Motor neuron (in vitro differentiated cells): ENCODE measurements around the gene SECISBP2L. TPM values are rescaled to one million over a fixed set of nuclear protein-coding genes. Genes with fewer than 3 reads are reported as not detected.
"Not testable (repeated sequence)": the region's sequence is repeated elsewhere in the genome, so short reads cannot be mapped to it uniquely, and the experiment has no call there.

ENCODE experiments used
- ATAC-seq, 8 experiments: fragments of 200-7000 bp; cut with Tn5 transposase; replicated peaks in 6 of 8; 2 replicates each; pipeline ENCODE4 v1.8.0; 2021; ENCODE audit warnings: mild to moderate bottlenecking in 8 of 8, moderate library complexity in 8 of 8
- H3K27ac ChIP-seq, 2 donors: fragments of 250-450 bp; sonication (Bioruptor Pico); 2 replicates each; pipeline ENCODE4 v1.9.0; 2021; ENCODE audit warnings: antibody characterized with exemption in 2 of 2, mild to moderate bottlenecking in 2 of 2, moderate library complexity in 1 of 2
- H3K4me1 ChIP-seq, 2 donors: fragments of 250-450 bp; sonication (Bioruptor Pico); replicated peaks in 1 of 2; 2 replicates each; pipeline ENCODE4 v1.6.1; 2021; ENCODE audit warnings: antibody characterized with exemption in 2 of 2, mild to moderate bottlenecking in 2 of 2, moderate library complexity in 1 of 2
- H3K4me3 ChIP-seq, 5 donors: fragments of 250-450 bp; sonication (Bioruptor Pico); 2 replicates each; pipeline ENCODE4 v1.9.0; 2021; ENCODE audit warnings: antibody characterized with exemption in 5 of 5, mild to moderate bottlenecking in 5 of 5, moderate library complexity in 4 of 5
- WGBS, 10 experiments: fragments of 450-650 bp; shearing (Covaris generic); methylation state at CpG; one replicate each; pipeline ENCODE4 v1.0.0; 2022; 5-methylcytosine and 5-hydroxymethylcytosine counted together
- in situ Hi-C, 9 experiments: fragments of 400-800 bp; cut with MboI; loops; one replicate each; pipeline ENCODE4 v1.15.0; 2021; ENCODE audit warnings: low sequenced_read_pairs in 9 of 9, low pct_unique_long_range_greater_than_20kb in 2 of 9; ENCODE audit not compliant: unreplicated experiment in 9 of 9
- total RNA-seq, 8 experiments: library from RNA; unstranded; fragments of 300-600 nt; gene quantifications; 2 replicates each; pipeline versions ENCODE4 v1.2.3 to v1.2.4, GENCODE V29; 2022

SECISBP2L gene
- total RNA-seq, 8 experiments from 2014 or later, result 27.1 to 58.8 (median 35.3) TPM

- Histone ChIP-seq H3K4me3 (no peak overlapping the region), H3K27ac (no peak overlapping the region), H3K4me1 (no peaks in the 10 kb centered on the region)
- ATAC-seq, result peak in 2 of 8 experiments; percentile 22 to 24
- 45 to 100% (median 80%) methylated on average over 1 to 3 of the region's 4 CpGs; no CpG with 5 or more reads in 3 of the 10 experiments for WGBS, 10 experiments
- in situ Hi-C loops, result no loop called here
These were observed 64.3 kb downstream of the SECISBP2L start for GRCh38 chr15:48981941-48982340.

- Histone ChIP-seq H3K27ac (no peak overlapping the region), H3K4me1 (peaks cover 16 to 17% of the 10 kb centered on the region in 2 donors), H3K4me3 (no peak overlapping the region)
- 78 to 100% (median 93%) methylated on average over 1 to 2 of the region's 2 CpGs; no CpG with 5 or more reads in 3 of the 10 experiments for WGBS, 10 experiments
- in situ Hi-C loops, result no loop called here
- no peak for ATAC-seq
These were observed 67.6 kb downstream of the SECISBP2L start for GRCh38 chr15:48978638-48979037.

- in situ Hi-C loops, result no loop called here
- Histone ChIP-seq H3K27ac (peak overlapping the region; percentile 60 to 82), H3K4me1 (peaks cover 16 to 17% of the 10 kb centered on the region in 2 donors), H3K4me3 (peak overlapping the region in 4 of 5 donors; percentile 32 to 40 (median 34))
- ATAC-seq, result peak in 5 of 8 experiments; percentile 8 to 38 (median 16)
- 40 to 100% (median 68%) methylated on average over 1 to 12 of the region's 17 CpGs; no CpG with 5 or more reads in 1 of the 10 experiments for WGBS, 10 experiments
These were observed 69.7 kb downstream of the SECISBP2L start for GRCh38 chr15:48976444-48977088.

GRCh38 chr15:48975472-48976419 lies 70.5 kb downstream of the SECISBP2L start:
- in situ Hi-C loops, result no loop called here
- 0 to 23% (median 0%) methylated on average over 1 to 12 of the region's 53 CpGs; no CpG with 5 or more reads in 3 of the 10 experiments for WGBS, 10 experiments
- H3K27ac ChIP-seq, result peak overlapping the region; percentile 62 to 82

GRCh38 chr15:48974882-48975281 lies 71.4 kb downstream of the SECISBP2L start:
- ATAC-seq, result peak in 5 of 8 experiments; percentile 5 to 38 (median 31)
- Histone ChIP-seq H3K4me3 (peak overlapping the region in 1 of 5 donors; percentile 36), H3K27ac (no peak overlapping the region), H3K4me1 (peaks cover 16 to 17% of the 10 kb centered on the region in 2 donors)
- in situ Hi-C loops, result no loop called here
- WGBS, 10 experiments, result 0 to 100% (median 25%) methylated on average over 1 to 2 of the region's 2 CpGs

More at GRCh38 chr15:48975472-48976419, 70.5 kb downstream of the SECISBP2L start:
- H3K4me1 ChIP-seq, result peaks cover 16 to 17% of the 10 kb centered on the region in 2 donors
- peak; percentile 92 to 99 (median 96) for ATAC-seq
- peak overlapping the region; percentile 26 to 40 (median 33) for H3K4me3 ChIP-seq

- ATAC-seq, result no peak
- H3K4me1 ChIP-seq, result peaks cover 16 to 17% of the 10 kb centered on the region in 2 donors
- in situ Hi-C loops, result no loop called here
- 90 to 100% (median 93%) methylated on average over 1 to 24 of the region's 35 CpGs; no CpG with 5 or more reads in 1 of the 10 experiments for WGBS, 10 experiments
- no peak overlapping the region for H3K4me3 ChIP-seq
- no peak overlapping the region for H3K27ac ChIP-seq
These were observed 73.3 kb downstream of the SECISBP2L start for GRCh38 chr15:48972750-48973503.

- not testable (repeated sequence) for ATAC-seq
- WGBS, 10 experiments, result 0 to 100% (median 71%) methylated on average over 1 of the region's 1 CpG; no CpG with 5 or more reads in 3 of the 10 experiments
These were observed 75.3 kb downstream of the SECISBP2L start for GRCh38 chr15:48970926-48971325.

GRCh38 chr15:48968066-48968465 lies 78.2 kb downstream of the SECISBP2L start:
- no peak for ATAC-seq
- H3K27ac ChIP-seq, result no peak overlapping the region
- peaks cover 10 to 11% of the 10 kb centered on the region in 2 donors for H3K4me1 ChIP-seq
- 68 to 100% (median 83%) methylated on average over 1 to 4 of the region's 4 CpGs; no CpG with 5 or more reads in 4 of the 10 experiments for WGBS, 10 experiments
- in situ Hi-C loops, result loop anchor here in 1 of 9 experiments (10.0 kb wide), 1 partner anchor 103 kb away; no protein-coding TSS in a partner anchor
- no peak overlapping the region for H3K4me3 ChIP-seq

More at GRCh38 chr15:48970926-48971325, 75.3 kb downstream of the SECISBP2L start:
- in situ Hi-C loops, H3K27ac ChIP-seq, H3K4me3 ChIP-seq, H3K4me1 ChIP-seq: not testable (repeated sequence)

GRCh38 chr15:48967336-48967735 lies 78.9 kb downstream of the SECISBP2L start:
- H3K27ac ChIP-seq, result no peak overlapping the region
- ATAC-seq, result no peak
- no peak overlapping the region for H3K4me3 ChIP-seq
- H3K4me1 ChIP-seq, result peaks cover 10 to 12% of the 10 kb centered on the region in 2 donors
- in situ Hi-C loops, result loop anchor here in 1 of 9 experiments (10.0 kb wide), 1 partner anchor 103 kb away; no protein-coding TSS in a partner anchor

- no peak for ATAC-seq
- in situ Hi-C loops, result loop anchor here in 1 of 9 experiments (10.0 kb wide), 1 partner anchor 102 kb away; no protein-coding TSS in a partner anchor
- peaks cover 10 to 16% of the 10 kb centered on the region in 2 donors for H3K4me1 ChIP-seq
- H3K27ac ChIP-seq, result no peak overlapping the region
- no peak overlapping the region for H3K4me3 ChIP-seq
- 20 to 100% (median 41%) methylated on average over 1 to 2 of the region's 2 CpGs; no CpG with 5 or more reads in 3 of the 10 experiments for WGBS, 10 experiments
These were observed 79.5 kb downstream of the SECISBP2L start for GRCh38 chr15:48966595-48967301.

GRCh38 chr15:48965972-48966371 lies 80.3 kb downstream of the SECISBP2L start:
- in situ Hi-C loops, result loop anchor here in 1 of 9 experiments (10.0 kb wide), 1 partner anchor 101 kb away; no protein-coding TSS in a partner anchor
- Histone ChIP-seq H3K27ac (no peak overlapping the region), H3K4me1 (peaks cover 14 to 24% of the 10 kb centered on the region in 2 donors), H3K4me3 (no peak overlapping the region)
- peak in 2 of 8 experiments; percentile 8 to 13 for ATAC-seq
